Thoracic aorta (tissue), 2 donors: ENCODE data around the gene SLC25A13. TPM values are rescaled to one million over a fixed set of nuclear protein-coding genes. Genes with fewer than 3 reads are reported as not detected.
A peak's percentile ranks its signal among the peaks of the same experiment; 100 is the strongest.

Experiments
- ATAC-seq: fragments of 150-250 bp; one replicate; pipeline ENCODE4 v1.8.0; 2017; ENCODE audit warnings: low read depth; ENCODE audit not compliant: insufficient number of reproducible peaks, low FRiP score
- DNase-seq: peaks from one replicate; pipeline ENCODE4 v3.0.0-alpha.2; 2020; ENCODE audit warnings: low spot score
- H3K27ac ChIP-seq, 2 donors: fragments of 200-600 bp; sonication (generic); 1 replicate in 1 of 2; 2 replicates in 1 of 2; pipeline ENCODE4 v1.5.1; 2016; ENCODE audit warnings: mild to moderate bottlenecking in 2 of 2, moderate library complexity in 2 of 2
- H3K27me3 ChIP-seq: fragments of 200-600 bp; sonication (generic); replicated peaks from 2 replicates; pipeline ENCODE4 v1.6.0; 2016; ENCODE audit warnings: mild to moderate bottlenecking; ENCODE audit not compliant: insufficient read depth
- H3K36me3 ChIP-seq: fragments of 200-600 bp; sonication (generic); one replicate; pipeline ENCODE4 v1.5.1; 2016
- H3K4me1 ChIP-seq, 2 donors: fragments of 200-600 bp; sonication (generic); 1 replicate in 1 of 2; 2 replicates in 1 of 2; pipeline versions ENCODE4 v1.5.1 to v1.6.0; 2016; ENCODE audit warnings: low read depth in 2 of 2, mild to moderate bottlenecking in 1 of 2; ENCODE audit not compliant: control insufficient read depth in 1 of 2
- H3K4me3 ChIP-seq: fragments of 200-600 bp; sonication (generic); 2 replicates; pipeline ENCODE4 v1.5.1; 2016; ENCODE audit warnings: mild to moderate bottlenecking
- H3K9me3 ChIP-seq: fragments of 200-600 bp; sonication (generic); 2 replicates; pipeline ENCODE4 v1.5.1; 2016
- CTCF ChIP-seq: fragments of 200-600 bp; sonication (generic); IDR thresholded peaks from one replicate; pipeline ENCODE4 v1.5.1; 2019; ENCODE audit warnings: antibody characterized with exemption
- total RNA-seq, 2 donors: library from RNA; depleted of rRNA; stranded (reverse); fragments of >200 nt; gene quantifications; one replicate each; pipeline versions ENCODE4 v1.1.0 to v1.2.3, GENCODE V29; 2016

SLC25A13 gene
- total RNA-seq, 2 donors from 2014 or later: 18.5 to 24.2 TPM

GRCh38 chr7:96322847-96323461 is 1.1 kb upstream of the SLC25A13 start:
- ATAC-seq (no peak), DNase-seq (no peak)
- no peak overlapping the region for H3K27ac ChIP-seq

GRCh38 chr7:96322373-96322695 is 436 bp upstream of the SLC25A13 start:
- peak overlapping the region; percentile 87 to 90 for H3K27ac ChIP-seq
- DNase-seq: no peak
- H3K36me3 ChIP-seq: no peaks in the 10 kb centered on the region
- peak; percentile 6 for ATAC-seq
- H3K4me3 ChIP-seq: peak overlapping the region; percentile 93
- H3K4me1 ChIP-seq: peaks cover 0 to 27% of the 10 kb centered on the region in 2 donors
- H3K9me3 ChIP-seq: no peaks in the 10 kb centered on the region
- H3K27me3 ChIP-seq: no peaks in the 10 kb centered on the region
- TF ChIP-seq CTCF: no peak

More at GRCh38 chr7:96322847-96323461, 1.1 kb upstream of the SLC25A13 start:
- H3K36me3 ChIP-seq: no peaks in the 10 kb centered on the region
- no peak overlapping the region for H3K4me3 ChIP-seq
- peaks cover 0 to 27% of the 10 kb centered on the region in 2 donors for H3K4me1 ChIP-seq
- no peaks in the 10 kb centered on the region for H3K27me3 ChIP-seq
- H3K9me3 ChIP-seq: no peaks in the 10 kb centered on the region
- TF ChIP-seq CTCF: no peak

- H3K36me3 ChIP-seq: no peaks in the 10 kb centered on the region
- peaks cover 0 to 27% of the 10 kb centered on the region in 2 donors for H3K4me1 ChIP-seq
- H3K27me3 ChIP-seq: no peaks in the 10 kb centered on the region
- H3K9me3 ChIP-seq: no peaks in the 10 kb centered on the region
- TF ChIP-seq CTCF: no peak
- DNase-seq: peak; percentile 31
- peak overlapping the region; percentile 93 for H3K4me3 ChIP-seq
- peak; percentile 67 for ATAC-seq
- peak overlapping the region; percentile 87 to 90 for H3K27ac ChIP-seq
These were observed 754 bp downstream of the SLC25A13 start for GRCh38 chr7:96321031-96321657.

GRCh38 chr7:96320442-96320841 is 1.5 kb downstream of the SLC25A13 start:
- Histone ChIP-seq H3K4me1 (peaks cover under 1 to 29% of the 10 kb centered on the region in 2 donors), H3K27me3 (no peaks in the 10 kb centered on the region), H3K36me3 (no peaks in the 10 kb centered on the region), H3K9me3 (no peaks in the 10 kb centered on the region), H3K27ac (peak overlapping the region in 1 of 2 donors; percentile 90), H3K4me3 (peak overlapping the region; percentile 93)
- ATAC-seq: no peak
- no peak for TF ChIP-seq CTCF
- no peak for DNase-seq

- Histone ChIP-seq H3K27me3 (no peaks in the 10 kb centered on the region), H3K36me3 (no peaks in the 10 kb centered on the region), H3K9me3 (no peaks in the 10 kb centered on the region), H3K27ac (no peak overlapping the region), H3K4me1 (peaks cover 3 to 39% of the 10 kb centered on the region in 2 donors), H3K4me3 (no peak overlapping the region)
- DNase-seq (no peak), ATAC-seq (no peak)
- TF ChIP-seq CTCF: no peak
These were observed 2.5 kb downstream of the SLC25A13 start for GRCh38 chr7:96319439-96319838.
